IPS-15b (cell line): ENCODE results near the gene XYLB.

Experiments
- H3K27me3 ChIP-seq: one replicate; pipeline ENCODE4 v1.6.1; 2013; ENCODE audit warnings: low read length; ENCODE audit not compliant: control insufficient read depth, insufficient read depth
- H3K36me3 ChIP-seq: one replicate; pipeline ENCODE4 v1.6.1; 2013; ENCODE audit warnings: low read length; ENCODE audit not compliant: control insufficient read depth, insufficient read depth
- H3K4me1 ChIP-seq: one replicate; pipeline ENCODE4 v1.6.1; 2013; ENCODE audit warnings: mild to moderate bottlenecking, low read length; ENCODE audit not compliant: control insufficient read depth, insufficient read depth
- H3K4me3 ChIP-seq: one replicate; pipeline ENCODE4 v1.5.1; 2013; ENCODE audit warnings: low read depth, low read length
- H3K9ac ChIP-seq: one replicate; pipeline ENCODE4 v1.6.1; 2013; ENCODE audit warnings: low read depth, mild to moderate bottlenecking, low read length
- H3K9me3 ChIP-seq: one replicate; pipeline ENCODE4 v1.6.1; 2013; ENCODE audit warnings: mild to moderate bottlenecking, low read length; ENCODE audit not compliant: control insufficient read depth, insufficient read depth

The XYLB gene

DNA sequence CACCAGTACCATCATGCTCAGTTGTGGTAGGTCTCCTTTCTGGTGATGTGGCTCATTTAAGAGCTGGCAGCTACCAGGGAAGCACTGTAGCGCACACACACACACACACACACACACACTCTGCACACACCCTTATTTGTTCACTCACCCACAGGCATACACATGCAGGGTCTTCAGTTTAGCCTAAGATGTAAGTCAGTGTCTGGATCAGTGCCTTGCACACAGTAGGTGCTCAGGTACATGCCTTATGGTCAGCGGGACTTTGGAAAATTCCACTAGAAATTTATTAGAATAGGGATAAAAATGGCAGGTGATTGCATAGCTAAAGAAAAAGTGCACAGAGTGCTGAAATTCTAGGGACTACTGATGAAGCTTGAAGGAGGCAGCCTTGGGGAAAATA lies 23.6 kb downstream of the XYLB start:
- H3K9me3 ChIP-seq, result no peaks in the 10 kb centered on the region
- H3K36me3 ChIP-seq, result peaks cover 11% of the 10 kb centered on the region
- H3K4me3 ChIP-seq, result no peak overlapping the region
- H3K27me3 ChIP-seq, result no peaks in the 10 kb centered on the region
- H3K4me1 ChIP-seq, result no peaks in the 10 kb centered on the region
- H3K9ac ChIP-seq, result no peak overlapping the region

GRCh38 chr3:38370861-38371260 lies 24.3 kb downstream of the XYLB start:
- Histone ChIP-seq H3K9me3 (no peaks in the 10 kb centered on the region), H3K4me3 (no peak overlapping the region), H3K27me3 (no peaks in the 10 kb centered on the region), H3K36me3 (peaks cover 13% of the 10 kb centered on the region), H3K4me1 (no peaks in the 10 kb centered on the region), H3K9ac (no peak overlapping the region)

GRCh38 chr3:38371541-38372213 lies 25.1 kb downstream of the XYLB start:
- peaks cover 16% of the 10 kb centered on the region for H3K36me3 ChIP-seq
- H3K9me3 ChIP-seq, result no peaks in the 10 kb centered on the region
- H3K27me3 ChIP-seq, result no peaks in the 10 kb centered on the region
- no peak overlapping the region for H3K9ac ChIP-seq
- H3K4me3 ChIP-seq, result no peak overlapping the region
- H3K4me1 ChIP-seq, result no peaks in the 10 kb centered on the region

DNA sequence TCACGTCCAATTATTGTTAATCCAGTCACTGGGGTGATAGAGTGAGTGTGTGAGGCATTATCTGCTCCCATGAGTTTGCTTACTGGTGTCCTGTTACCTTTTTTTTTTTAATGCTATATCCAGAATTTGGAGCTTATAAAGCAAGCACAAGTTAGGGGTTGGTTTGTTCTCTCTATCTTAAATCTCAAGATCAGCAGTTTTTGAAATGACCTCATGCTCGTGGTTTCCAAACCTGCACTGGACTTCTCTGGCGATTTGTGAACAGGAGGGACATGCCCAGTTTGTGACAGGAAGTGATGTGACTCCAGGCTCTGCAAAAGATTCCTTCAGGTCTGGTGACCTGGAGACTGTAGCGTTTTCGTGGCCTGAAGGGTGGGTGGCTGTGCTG lies 25.6 kb downstream of the XYLB start:
- Histone ChIP-seq H3K27me3 (no peaks in the 10 kb centered on the region), H3K36me3 (peaks cover 16% of the 10 kb centered on the region), H3K4me1 (no peaks in the 10 kb centered on the region), H3K9me3 (no peaks in the 10 kb centered on the region), H3K9ac (no peak overlapping the region), H3K4me3 (no peak overlapping the region)

DNA sequence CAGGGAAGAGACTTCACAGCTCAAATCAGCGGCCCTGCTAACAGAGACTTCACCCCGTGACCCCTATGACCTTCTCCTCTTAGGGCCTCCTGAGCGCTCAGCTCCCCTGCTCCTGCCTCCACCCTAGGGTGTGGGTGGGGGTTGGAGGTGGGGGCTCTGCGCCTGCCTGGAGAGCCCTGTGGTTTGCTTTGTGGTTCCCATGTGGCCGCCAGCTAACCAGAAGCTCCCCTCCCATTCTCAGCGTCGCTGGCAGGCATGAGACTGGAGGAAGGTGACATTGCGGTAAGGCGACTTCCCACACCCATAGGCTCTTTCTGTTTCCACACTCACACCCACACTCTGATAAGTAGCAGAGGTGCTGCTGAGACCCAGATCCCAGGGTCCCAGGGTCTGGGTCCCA lies 27.6 kb downstream of the XYLB start:
- Histone ChIP-seq H3K9ac (no peak overlapping the region), H3K27me3 (no peaks in the 10 kb centered on the region), H3K36me3 (peaks cover 18% of the 10 kb centered on the region), H3K9me3 (no peaks in the 10 kb centered on the region), H3K4me1 (no peaks in the 10 kb centered on the region), H3K4me3 (no peak overlapping the region)

- Histone ChIP-seq H3K36me3 (peaks cover 20% of the 10 kb centered on the region), H3K4me1 (no peaks in the 10 kb centered on the region)
These were observed 28.5 kb downstream of the XYLB start for GRCh38 chr3:38375072-38375471.

GRCh38 chr3:38375488-38376097 lies 29.0 kb downstream of the XYLB start:
- Histone ChIP-seq H3K9ac (no peak overlapping the region), H3K27me3 (no peaks in the 10 kb centered on the region), H3K4me1 (no peaks in the 10 kb centered on the region), H3K4me3 (no peak overlapping the region), H3K36me3 (peaks cover 20% of the 10 kb centered on the region), H3K9me3 (no peaks in the 10 kb centered on the region)

More at GRCh38 chr3:38375072-38375471, 28.5 kb downstream of the XYLB start:
- Histone ChIP-seq H3K27me3 (no peaks in the 10 kb centered on the region), H3K9ac (no peak overlapping the region), H3K4me3 (no peak overlapping the region), H3K9me3 (no peaks in the 10 kb centered on the region)

DNA sequence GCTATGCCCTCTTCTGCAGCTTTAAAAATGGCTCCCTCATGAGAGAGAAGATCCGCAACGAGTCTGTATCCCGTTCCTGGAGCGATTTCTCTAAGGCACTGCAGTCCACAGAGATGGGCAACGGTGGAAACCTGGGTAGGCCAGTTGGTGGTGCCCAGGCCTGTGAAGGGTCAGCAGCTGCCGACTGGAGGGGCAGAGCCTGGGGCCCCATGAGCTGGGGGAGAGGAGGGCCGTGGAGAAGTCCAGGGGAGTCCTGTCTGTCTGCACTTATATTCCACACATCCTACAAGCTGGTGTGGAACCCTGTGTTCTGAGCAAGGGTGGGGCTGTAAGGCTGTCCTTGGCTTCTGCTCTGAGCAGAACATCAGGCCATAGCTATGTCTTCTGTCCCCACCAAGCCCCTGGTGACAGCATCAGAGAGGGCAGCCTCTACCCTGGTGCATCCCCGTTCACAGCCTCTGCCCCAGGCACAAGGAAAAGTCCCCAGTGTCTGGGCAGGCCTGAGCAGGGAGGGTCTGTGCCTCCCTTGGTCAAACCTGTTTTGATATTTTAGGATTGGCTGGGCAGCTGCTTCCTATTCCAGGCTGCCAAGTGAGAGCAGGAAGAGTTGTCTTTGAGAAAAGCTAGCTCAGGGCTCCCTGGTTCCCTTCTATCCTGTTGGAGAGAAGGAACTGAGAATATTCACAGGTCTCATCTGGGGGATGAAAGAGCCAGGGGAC lies 29.7 kb downstream of the XYLB start:
- Histone ChIP-seq H3K36me3 (peaks cover 20% of the 10 kb centered on the region), H3K4me1 (no peaks in the 10 kb centered on the region), H3K9ac (no peak overlapping the region), H3K27me3 (no peaks in the 10 kb centered on the region), H3K4me3 (no peak overlapping the region), H3K9me3 (no peaks in the 10 kb centered on the region)

DNA sequence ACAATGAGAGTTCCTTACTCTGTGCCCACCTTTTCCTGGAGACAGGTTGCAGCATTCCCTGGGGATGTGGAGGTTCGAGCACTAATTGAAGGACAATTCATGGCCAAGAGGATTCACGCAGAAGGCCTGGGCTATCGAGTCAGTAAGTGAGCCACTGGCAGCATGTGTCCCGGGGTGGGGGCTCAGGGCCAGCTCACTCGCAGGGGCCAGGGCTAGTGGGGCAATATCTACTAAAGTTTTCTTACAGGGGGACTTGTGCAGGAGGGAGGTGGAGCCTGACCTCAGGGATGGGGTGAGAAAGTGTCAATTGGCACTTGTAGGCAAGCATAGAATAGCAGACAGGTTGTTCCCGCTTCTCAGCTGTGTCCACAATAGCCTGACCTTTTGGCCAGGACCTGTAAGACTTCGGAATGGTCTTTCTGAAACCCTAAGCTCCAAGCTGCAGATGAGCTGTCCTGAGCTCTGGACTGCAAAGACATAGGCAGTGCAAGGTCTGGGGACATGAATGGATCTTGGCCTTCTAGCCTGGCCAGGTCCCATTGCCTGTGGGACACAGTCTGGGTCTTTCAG lies 32.7 kb downstream of the XYLB start:
- H3K4me3 ChIP-seq, result no peak overlapping the region
- H3K4me1 ChIP-seq, result peaks cover 9% of the 10 kb centered on the region
- H3K36me3 ChIP-seq, result peaks cover 20% of the 10 kb centered on the region
- H3K9ac ChIP-seq, result no peak overlapping the region
- no peaks in the 10 kb centered on the region for H3K9me3 ChIP-seq
- no peaks in the 10 kb centered on the region for H3K27me3 ChIP-seq

DNA sequence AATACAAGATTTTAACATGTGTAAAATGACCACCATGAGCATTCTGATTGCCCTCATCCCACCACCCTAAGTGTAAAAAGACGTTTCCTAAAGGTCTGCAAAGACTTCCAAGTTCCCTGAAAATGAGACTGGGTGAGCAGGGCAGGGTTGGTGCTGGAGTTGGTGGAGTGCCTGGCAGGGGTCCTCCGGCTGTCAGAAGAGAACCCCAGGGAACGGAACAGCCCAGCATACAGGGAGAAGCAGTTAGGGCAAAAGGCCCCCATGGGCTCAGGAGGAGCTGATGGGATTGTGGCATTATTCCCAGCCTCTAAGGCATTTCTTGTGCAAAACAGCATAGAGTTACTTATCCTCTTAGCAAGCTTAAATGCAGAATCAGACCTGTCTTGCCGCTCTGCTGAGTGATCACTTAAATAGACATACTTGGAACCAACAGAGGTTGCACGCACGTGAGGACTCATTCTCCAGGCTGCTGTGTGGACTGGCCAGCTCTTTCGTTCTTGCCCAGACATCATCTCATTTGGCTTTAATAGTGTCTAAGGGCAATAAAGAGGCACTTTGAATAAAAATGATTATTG lies 36.0 kb downstream of the XYLB start:
- peaks cover 14% of the 10 kb centered on the region for H3K36me3 ChIP-seq

DNA sequence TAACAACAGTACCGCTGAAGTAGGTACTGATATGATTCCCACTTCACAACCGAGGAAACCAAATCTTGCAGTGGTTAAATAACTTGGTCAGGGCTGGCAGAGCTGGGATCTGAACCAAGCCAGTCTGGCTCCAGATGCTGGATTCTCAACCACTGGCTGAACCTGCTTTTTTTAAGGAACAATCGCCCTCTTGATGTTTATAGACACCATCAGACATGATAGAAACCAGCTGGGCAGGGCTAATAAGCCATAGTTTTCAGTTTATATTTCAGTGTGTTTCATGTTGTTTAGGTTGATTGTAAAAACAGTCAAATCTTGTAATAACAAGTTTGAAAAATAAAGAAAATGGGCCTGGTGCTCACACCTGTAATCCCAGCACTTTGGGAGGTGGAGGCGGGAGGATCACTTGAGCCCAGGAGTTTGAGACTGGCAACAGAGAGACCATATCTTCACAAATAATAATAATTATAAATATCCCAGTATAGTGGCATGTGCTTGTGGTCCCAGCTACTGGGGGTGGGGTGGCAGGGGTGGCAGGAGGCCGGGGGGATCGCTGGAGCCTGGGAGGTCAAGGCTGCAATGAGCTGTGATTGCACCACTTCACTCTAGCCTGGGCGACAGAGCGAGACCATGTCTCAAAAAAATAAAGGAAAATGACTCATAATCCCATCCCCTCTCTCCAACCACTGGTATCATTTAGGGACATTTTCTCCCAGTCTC lies 36.7 kb downstream of the XYLB start:
- Histone ChIP-seq H3K36me3 (peaks cover 11% of the 10 kb centered on the region), H3K4me1 (peaks cover 9% of the 10 kb centered on the region), H3K9ac (no peak overlapping the region), H3K4me3 (no peak overlapping the region), H3K9me3 (no peaks in the 10 kb centered on the region), H3K27me3 (no peaks in the 10 kb centered on the region)

More for the DNA sequence above, 36.0 kb downstream of the XYLB start:
- no peaks in the 10 kb centered on the region for H3K27me3 ChIP-seq
- no peak overlapping the region for H3K4me3 ChIP-seq
- H3K9me3 ChIP-seq, result no peaks in the 10 kb centered on the region
- H3K9ac ChIP-seq, result no peak overlapping the region
- peaks cover 9% of the 10 kb centered on the region for H3K4me1 ChIP-seq
